Measurements from ENCODE around the gene FAM43A. TPM values are rescaled to one million over a fixed set of nuclear protein-coding genes. Genes with fewer than 3 reads are reported as not detected.

Gene FAM43A
- total and polyA plus RNA-seq, 2 of the 8 experiments (the other 6 are each of a cell fraction or from before 2014, with no cell fraction given) = 2.3 to 2.6 TPM

GRCh38 chr3:194675680-194676079 is 10.0 kb upstream of the FAM43A start:
- H3K79me2 ChIP-seq (ENCODE audit: control insufficient read depth in 1 of 2, insufficient read depth in 2 of 2, low read length in 2 of 2) = peaks cover 6 to 13% of the 10 kb centered on the region in 2 experiments
- H4K5ac ChIP-seq (ENCODE audit: insufficient read length, low read depth, low read length) = no peak overlapping the region
- no peaks in the 10 kb centered on the region; the same call in 1 of the 2 replicates for H3K79me1 ChIP-seq (ENCODE audit: low read depth, low read length)
- H3K4me1 ChIP-seq (replicated peaks in 1 of 4; ENCODE audit: control insufficient read depth in 3 of 4, insufficient read depth in 4 of 4, low read length in 3 of 4) = peaks cover 0 to 2% (median under 1%) of the 10 kb centered on the region in 4 experiments; a peak in 4 of 7 replicates
- no peaks in the 10 kb centered on the region for H3K36me3 ChIP-seq (ENCODE audit: control insufficient read depth in 2 of 4, insufficient read depth in 4 of 4, low read length in 3 of 4)
- no peak overlapping the region for H2AK5ac ChIP-seq (ENCODE audit: low read depth, low read length)
- H2BK5ac ChIP-seq (ENCODE audit: low read depth, low read length) = no peak overlapping the region
- no peak overlapping the region for H2BK20ac ChIP-seq (ENCODE audit: low read length)
- H2BK12ac ChIP-seq (ENCODE audit: low read depth, low read length) = no peak overlapping the region
- H3K9ac ChIP-seq (replicated peaks in 1 of 4; ENCODE audit: extremely low read depth in 1 of 4, low read depth in 3 of 4, low read length in 3 of 4) = no peak overlapping the region
- FAIRE-seq (no peak), DNase-seq (ENCODE audit: low read depth in 1 of 2, low spot score in 2 of 2) (no peak)
- no peak overlapping the region for H3K56ac ChIP-seq (replicated peaks; ENCODE audit: insufficient read length, low read depth, low read length)
- CTCF ChIA-PET (ENCODE audit: partially characterized antibody) = interaction anchor here (0.8 to 13.0 kb wide), 2 partner anchors 8 to 399 kb away, joined by 3 to 110 read pairs; partner anchors contain the start of gene FAM43A
- H3K23ac ChIP-seq (ENCODE audit: insufficient read length) = no peak overlapping the region
- POLR2A ChIA-PET (ENCODE audit: partially characterized antibody) = interaction anchor here (1.1 kb wide), 2 partner anchors 11 to 431 kb away, joined by 3 read pairs; no protein-coding TSS in a partner anchor
- H2BK120ac ChIP-seq (replicated peaks; ENCODE audit: low read depth, low read length) = no peak overlapping the region
- H4K8ac ChIP-seq (ENCODE audit: extremely low read depth, insufficient read depth, low read length) = no peak overlapping the region
- no peak overlapping the region for H3K18ac ChIP-seq (ENCODE audit: extremely low read depth, low read length)
- H4K91ac ChIP-seq (replicated peaks; ENCODE audit: insufficient read length, low read length) = no peak overlapping the region
- no peak overlapping the region for H3K4ac ChIP-seq (replicated peaks; ENCODE audit: insufficient read length, low read depth, low read length)
- H3K9me3 ChIP-seq (ENCODE audit: insufficient read depth in 2 of 2, low read depth in 1 of 2, low read length in 1 of 2) = no peaks in the 10 kb centered on the region
- peaks cover 2% of the 10 kb centered on the region; the same call in 1 of the 2 replicates for H3K23me2 ChIP-seq (ENCODE audit: low read depth, low read length)
- H2BK15ac ChIP-seq (ENCODE audit: low read length) = no peak overlapping the region
- H3K27ac ChIP-seq (ENCODE audit: low read depth, low read length) = no peak overlapping the region
- WGBS, 2 experiments (ENCODE audit: extremely low coverage in 1 of 2, insufficient coverage in 1 of 2, insufficient read length in 1 of 2, insufficient replicate concordance in 2 of 2, low coverage in 1 of 2, low lambda C conversion rate in 2 of 2, missing lambda C conversion rate in 1 of 2) = 67% methylated on average over 4 of the region's 4 CpGs; no CpG with 5 or more reads in 1 of the 2 experiments
- H3K4me3 ChIP-seq (ENCODE audit: extremely low read depth in 1 of 4, insufficient read depth in 2 of 4, low read depth in 3 of 4, low read length in 4 of 4) = no peak overlapping the region
- H2AFZ ChIP-seq (ENCODE audit: low read length) = no peak overlapping the region
- peaks cover 0 to 2% (median 0%) of the 10 kb centered on the region in 4 experiments; a peak in 2 of 7 replicates for H3K27me3 ChIP-seq (replicated peaks in 1 of 4; ENCODE audit: control insufficient read depth in 3 of 4, extremely low read depth in 1 of 4, insufficient read depth in 3 of 4, low read length in 3 of 4)
- no peak overlapping the region for H3K4me2 ChIP-seq (ENCODE audit: insufficient read depth in 1 of 2, low read depth in 2 of 2, low read length in 2 of 2)
- peaks cover 0 to 2% of the 10 kb centered on the region in 2 experiments for H4K20me1 ChIP-seq (replicated peaks in 1 of 2; ENCODE audit: control insufficient read depth in 1 of 2, insufficient read depth in 2 of 2, low read length in 2 of 2)
- no peak overlapping the region for H3K14ac ChIP-seq (ENCODE audit: insufficient read length)
- TF ChIP-seq SP1 (IDR thresholded peaks at IDR 0.05; ENCODE audit: low read depth, low read length) (no peak), MAFK (IDR thresholded peaks at IDR 0.05; ENCODE audit: low read depth, low read length) (no peak), ASH2L (IDR thresholded peaks at IDR 0.05; ENCODE audit: low read length) (no peak), RNF2 (IDR thresholded peaks at IDR 0.05; ENCODE audit: borderline replicate concordance, low read depth, low read length, missing control alignments, poor library complexity, severe bottlenecking) (no peak), NRF1 (IDR thresholded peaks at IDR 0.05; ENCODE audit: low read depth, low read length) (no peak), GABPA (IDR thresholded peaks at IDR 0.05; ENCODE audit: borderline replicate concordance, insufficient read depth, low read length) (no peak), SAP30 (IDR thresholded peaks at IDR 0.05; ENCODE audit: insufficient read depth, insufficient replicate concordance, low read length) (no peak)
- TF ChIP-seq, protein P1, sequence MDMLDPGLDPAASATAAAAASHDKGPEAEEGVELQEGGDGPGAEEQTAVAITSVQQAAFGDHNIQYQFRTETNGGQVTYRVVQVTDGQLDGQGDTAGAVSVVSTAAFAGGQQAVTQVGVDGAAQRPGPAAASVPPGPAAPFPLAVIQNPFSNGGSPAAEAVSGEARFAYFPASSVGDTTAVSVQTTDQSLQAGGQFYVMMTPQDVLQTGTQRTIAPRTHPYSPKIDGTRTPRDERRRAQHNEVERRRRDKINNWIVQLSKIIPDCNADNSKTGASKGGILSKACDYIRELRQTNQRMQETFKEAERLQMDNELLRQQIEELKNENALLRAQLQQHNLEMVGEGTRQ (IDR thresholded peaks at IDR 0.05; ENCODE audit: low read length) = no peak
